Testis (tissue), 3 donors: Measurements from ENCODE around the gene TMEM126A. TPM values are rescaled to one million over a fixed set of nuclear protein-coding genes. Genes with fewer than 3 reads are reported as not detected.

Experiments used
- DNase-seq: peaks from one replicate; pipeline ENCODE4 v3.0.0-alpha.2; 2019
- H3K27ac ChIP-seq, 2 donors: fragments of 200-600 bp; sonication (generic); one replicate each; pipeline ENCODE4 v1.5.1; 2019
- H3K27me3 ChIP-seq: fragments of 200-600 bp; sonication (generic); one replicate; pipeline ENCODE4 v1.5.1; 2019
- H3K36me3 ChIP-seq: fragments of 200-600 bp; sonication (generic); one replicate; pipeline ENCODE4 v1.5.1; 2017; ENCODE audit warnings: low read depth; ENCODE audit errors: missing control alignments
- H3K4me1 ChIP-seq: fragments of 200-600 bp; sonication (generic); one replicate; pipeline ENCODE4 v1.5.1; 2019
- H3K4me3 ChIP-seq, 2 donors: fragments of 200-600 bp; sonication (generic); one replicate each; pipeline ENCODE4 v1.5.1; 2017 to 2019
- H3K9me3 ChIP-seq: fragments of 200-600 bp; sonication (generic); one replicate; pipeline ENCODE4 v1.5.1; 2017
- POLR2A ChIP-seq: fragments of 450-650 bp; IDR thresholded peaks from one replicate; pipeline ENCODE4 v1.6.1; 2017; ENCODE audit warnings: antibody characterized with exemption, mild to moderate bottlenecking, moderate library complexity
- WGBS, 2 donors: methylation state at CpG; one replicate each; pipeline ENCODE4 v1.1.5; 2018; 5-methylcytosine and 5-hydroxymethylcytosine counted together
- intact Hi-C: fragments of 100-400 bp; cut with DNase I; formaldehyde crosslinking; loops from one replicate; pipeline ENCODE4 v1.15.1; 2023; ENCODE audit warnings: low total_unique reads
- polyA plus RNA-seq: library from polyadenylated mRNA; stranded (reverse); fragments of 350-450 nt; fragmentation: Illumina TruSeq; extraction: RNeasy Lipid Tissue Mini Kit (QIAGEN cat#74804); gene quantifications from one replicate; pipeline ENCODE4 v1.2.3, GENCODE V29; 2014; ENCODE audit warnings: low read depth, low replicate concordance; ENCODE audit not compliant: insufficient read depth
- total RNA-seq, 2 donors: library from RNA; depleted of rRNA; stranded (reverse); fragments of >200 nt; gene quantifications; one replicate each; pipeline ENCODE4 v1.2.3, GENCODE V29; 2016
- TF ChIP-seq, protein P1 (sequence below), 3 experiments: fragments of 450-650 bp in 2 of 3; fragments of 200-600 bp in 1 of 3; sonication (generic) in 1 of 3; IDR thresholded peaks; one replicate each; pipeline ENCODE4 v1.5.1; 2016 to 2019; ENCODE audit warnings: antibody characterized with exemption in 3 of 3, mild to moderate bottlenecking in 2 of 3, moderate library complexity in 1 of 3

TMEM126A gene
- total and polyA plus RNA-seq, 3 donors from 2014 or later: 19.5 to 75.4 (median 29.2) TPM

- TF ChIP-seq, protein P1, sequence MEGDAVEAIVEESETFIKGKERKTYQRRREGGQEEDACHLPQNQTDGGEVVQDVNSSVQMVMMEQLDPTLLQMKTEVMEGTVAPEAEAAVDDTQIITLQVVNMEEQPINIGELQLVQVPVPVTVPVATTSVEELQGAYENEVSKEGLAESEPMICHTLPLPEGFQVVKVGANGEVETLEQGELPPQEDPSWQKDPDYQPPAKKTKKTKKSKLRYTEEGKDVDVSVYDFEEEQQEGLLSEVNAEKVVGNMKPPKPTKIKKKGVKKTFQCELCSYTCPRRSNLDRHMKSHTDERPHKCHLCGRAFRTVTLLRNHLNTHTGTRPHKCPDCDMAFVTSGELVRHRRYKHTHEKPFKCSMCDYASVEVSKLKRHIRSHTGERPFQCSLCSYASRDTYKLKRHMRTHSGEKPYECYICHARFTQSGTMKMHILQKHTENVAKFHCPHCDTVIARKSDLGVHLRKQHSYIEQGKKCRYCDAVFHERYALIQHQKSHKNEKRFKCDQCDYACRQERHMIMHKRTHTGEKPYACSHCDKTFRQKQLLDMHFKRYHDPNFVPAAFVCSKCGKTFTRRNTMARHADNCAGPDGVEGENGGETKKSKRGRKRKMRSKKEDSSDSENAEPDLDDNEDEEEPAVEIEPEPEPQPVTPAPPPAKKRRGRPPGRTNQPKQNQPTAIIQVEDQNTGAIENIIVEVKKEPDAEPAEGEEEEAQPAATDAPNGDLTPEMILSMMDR (IDR thresholded peaks at IDR 0.05): no peak
- no peak for TF ChIP-seq POLR2A
- intact Hi-C loops: no loop called here
- H3K36me3 ChIP-seq: no peaks in the 10 kb centered on the region
- H3K27ac ChIP-seq: peak within 1 kb of the TSS; percentile 95 to 96
- peaks cover 3% of the 10 kb centered on the region for H3K4me1 ChIP-seq
- peak; percentile 99 for DNase-seq
- H3K4me3 ChIP-seq: peak within 1 kb of the TSS; percentile 66 to 84
- no peaks in the 10 kb centered on the region for H3K9me3 ChIP-seq
- WGBS, 2 donors: 0 to 1% methylated on average over 36 to 41 of the region's 41 CpGs
- H3K27me3 ChIP-seq: no peaks in the 10 kb centered on the region
Observed at GRCh38 chr11:85627998-85628770, 19.6 kb upstream of the TMEM126A start, which contains the start of gene TMEM126B. Gene TMEM126B (plus strand): TSS chr11:85628593. CDS start chr11:85628608, 15 bp downstream.

DNA sequence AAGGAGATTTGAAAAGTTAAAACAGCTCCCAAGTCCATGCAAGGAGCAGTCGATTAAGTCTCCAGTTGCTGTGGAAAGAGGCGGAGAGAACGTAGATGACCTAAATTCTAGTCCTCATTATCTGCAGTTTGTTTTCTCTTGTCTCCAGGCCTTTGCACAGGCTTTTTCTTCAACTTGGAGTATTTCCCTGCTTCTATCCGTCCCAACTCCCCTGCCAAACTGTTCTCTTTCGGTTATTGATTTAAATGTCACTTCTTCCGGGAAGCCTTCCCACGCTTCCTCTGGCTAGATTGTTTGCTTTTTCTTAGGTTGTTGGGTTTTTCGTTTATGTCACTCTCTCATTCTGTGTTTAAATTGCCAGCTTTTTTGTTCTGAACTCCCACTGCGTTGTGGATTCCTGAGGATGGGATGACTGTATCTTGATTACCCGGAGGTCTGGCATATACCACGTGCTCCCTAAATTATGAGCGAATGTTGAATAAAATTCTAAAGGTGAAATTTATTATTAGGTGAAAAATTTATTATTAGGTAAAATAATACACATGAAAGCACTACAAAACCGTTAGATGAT, 18.9 kb upstream of the TMEM126A start:
- WGBS, 2 donors: 1 to 2% methylated on average over 13 of the region's 13 CpGs
- no peaks in the 10 kb centered on the region for H3K9me3 ChIP-seq
- H3K4me3 ChIP-seq: peak overlapping the region; percentile 66 to 84
- no peaks in the 10 kb centered on the region for H3K36me3 ChIP-seq
- TF ChIP-seq, protein P1 (IDR thresholded peaks at IDR 0.05): no peak
- TF ChIP-seq POLR2A: no peak
- peak overlapping the region; percentile 95 to 96 for H3K27ac ChIP-seq
- peaks cover 3% of the 10 kb centered on the region for H3K4me1 ChIP-seq
- no peaks in the 10 kb centered on the region for H3K27me3 ChIP-seq
- intact Hi-C loops: no loop called here
- no peak for DNase-seq

DNA sequence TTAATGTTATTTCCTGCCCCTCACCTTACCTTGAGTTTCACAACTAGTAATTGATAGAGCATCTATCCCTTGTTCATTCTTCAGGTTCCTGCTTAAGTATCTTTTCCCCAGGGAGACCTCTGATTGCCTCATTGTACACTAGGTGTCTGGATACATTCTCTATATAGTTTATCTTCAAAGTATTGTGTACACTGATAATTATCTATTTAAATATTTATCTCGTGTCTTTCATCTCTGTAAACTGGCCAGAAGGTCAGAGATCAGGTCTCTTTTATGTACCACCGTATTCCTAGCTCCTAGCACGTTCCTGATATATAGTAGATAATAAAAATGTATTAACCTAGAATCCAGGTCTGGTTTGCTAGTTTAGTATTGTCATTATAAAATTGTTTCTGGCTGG, 13.0 kb upstream of the TMEM126A start:
- 78 to 87% methylated on average over 3 of the region's 3 CpGs for WGBS, 2 donors
- Histone ChIP-seq H3K4me3 (no peak overlapping the region), H3K27me3 (no peaks in the 10 kb centered on the region), H3K4me1 (no peaks in the 10 kb centered on the region), H3K9me3 (no peaks in the 10 kb centered on the region), H3K27ac (no peak overlapping the region), H3K36me3 (no peaks in the 10 kb centered on the region)
- TF ChIP-seq POLR2A: no peak
- TF ChIP-seq, protein P1 (IDR thresholded peaks at IDR 0.05): no peak
- intact Hi-C loops: no loop called here
- no peak for DNase-seq

GRCh38 chr11:85643191-85643614, 4.6 kb upstream of the TMEM126A start:
- no peak overlapping the region for H3K4me3 ChIP-seq
- no peaks in the 10 kb centered on the region for H3K27me3 ChIP-seq
- no peak for DNase-seq
- intact Hi-C loops: no loop called here
- no peak overlapping the region for H3K27ac ChIP-seq
- H3K4me1 ChIP-seq: peaks cover 1% of the 10 kb centered on the region
- no peaks in the 10 kb centered on the region for H3K36me3 ChIP-seq
- WGBS, 2 donors: 8 to 44% methylated on average over 2 of the region's 2 CpGs
- H3K9me3 ChIP-seq: no peaks in the 10 kb centered on the region
- TF ChIP-seq POLR2A: no peak
- TF ChIP-seq, protein P1 (IDR thresholded peaks at IDR 0.05): no peak
